HepG2 (cell line): ENCODE data around the gene THADA. TPM values are rescaled to one million over a fixed set of nuclear protein-coding genes. Genes with fewer than 3 reads are reported as not detected.

Source experiments
- DPF2 ChIP-seq: sonication (generic); formaldehyde crosslinking; IDR thresholded peaks from 2 replicates; pipeline ENCODE4 v1.4.0; 2020; ENCODE audit warnings: mild to moderate bottlenecking, low read depth, missing genetic modification reagents, borderline replicate concordance
- ESRRA ChIP-seq: sonication (generic); formaldehyde crosslinking; IDR thresholded peaks from 2 replicates; pipeline ENCODE4 v1.5.1; 2020; ENCODE audit warnings: mild to moderate bottlenecking, low read depth, missing genetic modification reagents
- HMGXB4 ChIP-seq, 2 experiments: sonication (generic) in 1 of 2; formaldehyde crosslinking in 1 of 2; IDR thresholded peaks; 2 replicates each; pipeline versions ENCODE4 v1.4.0 to v1.6.1; 2018 to 2020; ENCODE audit warnings: missing genetic modification reagents in 2 of 2, borderline replicate concordance in 1 of 2, low read depth in 1 of 2, mild to moderate bottlenecking in 1 of 2, missing biosample characterization in 1 of 2
- MBNL3 ChIP-seq: fragments of 250-450 bp; sonication (Bioruptor Pico); conservative IDR thresholded peaks from 2 replicates; pipeline ENCODE4 v1.8.0; 2022; ENCODE audit warnings: mild to moderate bottlenecking, inconsistent platforms
- MEIS1 ChIP-seq: sonication (generic); formaldehyde crosslinking; IDR thresholded peaks from 2 replicates; pipeline ENCODE4 v1.9.0; 2021; ENCODE audit warnings: mild to moderate bottlenecking, missing genetic modification reagents, moderate library complexity, borderline replicate concordance
- MTERF4 ChIP-seq: sonication (generic); formaldehyde crosslinking; IDR thresholded peaks from 2 replicates; pipeline ENCODE4 v1.8.0; 2023; ENCODE audit warnings: mild to moderate bottlenecking, missing genetic modification reagents
- NCOA1 ChIP-seq: sonication (generic); formaldehyde crosslinking; IDR thresholded peaks from 2 replicates; pipeline ENCODE4 v1.9.0; 2021; ENCODE audit warnings: missing genetic modification reagents
- NFKBIZ ChIP-seq: IDR thresholded peaks from 2 replicates; pipeline ENCODE4 v1.6.1; 2018; ENCODE audit warnings: missing genetic modification reagents, missing compliant biosample characterization
- NR2C2 ChIP-seq: sonication (generic); formaldehyde crosslinking; IDR thresholded peaks from 2 replicates; pipeline ENCODE4 v1.4.0; 2020; ENCODE audit warnings: missing genetic modification reagents, mild to moderate bottlenecking, moderate library complexity, borderline replicate concordance
- SMC3 ChIP-seq: IDR thresholded peaks from 2 replicates; pipeline ENCODE4 v1.6.1; 2011; ENCODE audit warnings: low read length, improper control_type of control experiment
- SOX6 ChIP-seq, 2 experiments: fragments of 450-650 bp in 1 of 2; sonication (generic) in 1 of 2; formaldehyde crosslinking in 1 of 2; IDR thresholded peaks; 2 replicates each; pipeline versions ENCODE4 v1.4.0 to v1.6.1; 2017 to 2020; ENCODE audit warnings: antibody characterized with exemption in 1 of 2, mild to moderate bottlenecking in 1 of 2, missing genetic modification reagents in 1 of 2
- TCF7 ChIP-seq: sonication (generic); IDR thresholded peaks from 2 replicates; pipeline ENCODE4 v1.6.1; 2016; ENCODE audit warnings: antibody characterized with exemption, low read depth
- ZBTB25 ChIP-seq: IDR thresholded peaks from 2 replicates; pipeline ENCODE4 v1.6.1; 2018; ENCODE audit warnings: missing genetic modification reagents
- ZBTB34 ChIP-seq: sonication (generic); formaldehyde crosslinking; IDR thresholded peaks from 2 replicates; pipeline ENCODE4 v1.8.0; 2022; ENCODE audit warnings: mild to moderate bottlenecking, missing genetic modification reagents
- ZC3H13 ChIP-seq: sonication (generic); formaldehyde crosslinking; IDR thresholded peaks from 2 replicates; pipeline ENCODE4 v1.8.1; 2023; ENCODE audit warnings: mild to moderate bottlenecking, missing genetic modification reagents, moderate library complexity
- ZFX ChIP-seq: sonication (generic); formaldehyde crosslinking; IDR thresholded peaks from 2 replicates; pipeline ENCODE4 v1.4.0; 2020; ENCODE audit warnings: mild to moderate bottlenecking, low read depth, missing genetic modification reagents, moderate library complexity
- polyA plus RNA-seq, 8 experiments: library from polyadenylated mRNA; depleted of rRNA in 3 of 8; stranded (reverse) in 7 of 8; unstranded in 1 of 8; fragments of >200 nt; fragmentation: Illumina TruSeq in 4 of 8; extraction: Trizol in 4 of 8; gene quantifications; 2 replicates each; pipeline versions ENCODE4 v1.2.1 to v1.2.3, GENCODE V29; 2011 to 2016; ENCODE audit warnings: low read depth in 4 of 8, missing spikeins in 1 of 8, mixed read lengths in 1 of 8; ENCODE audit not compliant: insufficient read depth in 1 of 8
- total RNA-seq, 5 experiments: library from RNA; depleted of rRNA; stranded (reverse); fragments of >200 nt; fragmentation: Illumina TruSeq; extraction: Trizol; gene quantifications; 2 replicates each; pipeline ENCODE4 v1.2.3, GENCODE V29; 2016; ENCODE audit warnings: low read depth in 1 of 5
- TF ChIP-seq, protein P1 (sequence below): sonication (generic); formaldehyde crosslinking; IDR thresholded peaks from 2 replicates; pipeline ENCODE4 v1.8.1; 2023; ENCODE audit warnings: missing genetic modification reagents, inconsistent platforms, borderline replicate concordance
- TF ChIP-seq, protein P2 (sequence below): sonication (generic); formaldehyde crosslinking; IDR thresholded peaks from 2 replicates; pipeline ENCODE4 v1.4.0; 2020; ENCODE audit warnings: low read depth, mild to moderate bottlenecking, missing genetic modification reagents

The THADA gene
- total and polyA plus RNA-seq, 2 of the 13 experiments (the other 11 are each of a cell fraction or from before 2014, with no cell fraction given): 12.7 to 21.7 TPM

GRCh38 chr2:43389581-43390466, 206.0 kb downstream of the THADA start (continued):
- TF ChIP-seq HMGXB4 (CRISPR knock-in tag; IDR thresholded peaks at IDR 0.05; ENCODE audit: borderline replicate concordance in 1 of 2, low read depth in 1 of 2) (peak in 1 of 2 experiments; percentile 59; a peak in 1 of 4 replicates), MEIS1 (CRISPR knock-in tag) (peak; percentile 54; the same call in 1 of the 2 replicates), SMC3 (0 out of 2 replicates have a peak, but pooled peaks have one; percentile 5), NCOA1 (CRISPR knock-in tag) (0 out of 2 replicates have a peak, but pooled peaks have one; percentile 45), NFKBIZ (CRISPR knock-in tag) (peak; percentile 55; the same call in 1 of the 2 replicates), ESRRA (CRISPR knock-in tag) (peak; percentile 78; the same call in 1 of the 2 replicates), ZBTB34 (CRISPR knock-in tag) (peak; percentile 61; the same call in 1 of the 2 replicates), NR2C2 (CRISPR knock-in tag) (0 out of 2 replicates have a peak, but pooled peaks have one; percentile 24), ZFX (peak; percentile 49; the same call in 1 of the 2 replicates), TCF7 (peak; percentile 75), ZBTB25 (CRISPR knock-in tag) (peak; percentile 66; the same call in 1 of the 2 replicates), SOX6 (IDR thresholded peaks at IDR 0.05) (no peak), SOX6 (CRISPR knock-in tag; IDR thresholded peaks at IDR 0.05) (peak; percentile 91), MTERF4 (CRISPR knock-in tag) (no peak), DPF2 (CRISPR knock-in tag) (peak; percentile 60), ZC3H13 (0 out of 2 replicates have a peak, but pooled peaks have one; percentile 41), MBNL3 (CRISPR knock-in tag) (no peak)
- TF ChIP-seq, protein P1, sequence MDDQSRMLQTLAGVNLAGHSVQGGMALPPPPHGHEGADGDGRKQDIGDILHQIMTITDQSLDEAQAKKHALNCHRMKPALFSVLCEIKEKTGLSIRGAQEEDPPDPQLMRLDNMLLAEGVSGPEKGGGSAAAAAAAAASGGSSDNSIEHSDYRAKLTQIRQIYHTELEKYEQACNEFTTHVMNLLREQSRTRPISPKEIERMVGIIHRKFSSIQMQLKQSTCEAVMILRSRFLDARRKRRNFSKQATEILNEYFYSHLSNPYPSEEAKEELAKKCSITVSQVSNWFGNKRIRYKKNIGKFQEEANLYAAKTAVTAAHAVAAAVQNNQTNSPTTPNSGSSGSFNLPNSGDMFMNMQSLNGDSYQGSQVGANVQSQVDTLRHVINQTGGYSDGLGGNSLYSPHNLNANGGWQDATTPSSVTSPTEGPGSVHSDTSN (CRISPR knock-in tag): no peak
- TF ChIP-seq, protein P2, sequence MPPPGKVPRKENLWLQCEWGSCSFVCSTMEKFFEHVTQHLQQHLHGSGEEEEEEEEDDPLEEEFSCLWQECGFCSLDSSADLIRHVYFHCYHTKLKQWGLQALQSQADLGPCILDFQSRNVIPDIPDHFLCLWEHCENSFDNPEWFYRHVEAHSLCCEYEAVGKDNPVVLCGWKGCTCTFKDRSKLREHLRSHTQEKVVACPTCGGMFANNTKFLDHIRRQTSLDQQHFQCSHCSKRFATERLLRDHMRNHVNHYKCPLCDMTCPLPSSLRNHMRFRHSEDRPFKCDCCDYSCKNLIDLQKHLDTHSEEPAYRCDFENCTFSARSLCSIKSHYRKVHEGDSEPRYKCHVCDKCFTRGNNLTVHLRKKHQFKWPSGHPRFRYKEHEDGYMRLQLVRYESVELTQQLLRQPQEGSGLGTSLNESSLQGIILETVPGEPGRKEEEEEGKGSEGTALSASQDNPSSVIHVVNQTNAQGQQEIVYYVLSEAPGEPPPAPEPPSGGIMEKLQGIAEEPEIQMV (CRISPR knock-in tag): no peak
